ENCODE measurements around the gene XYLT1. TPM values are rescaled to one million over a fixed set of nuclear protein-coding genes. Genes with fewer than 3 reads are reported as not detected.
"Not testable (repeated sequence)": the region's sequence is repeated elsewhere in the genome, so short reads cannot be mapped to it uniquely, and the experiment has no call there.

XYLT1 gene
- total RNA-seq, 1 donor from 2014 or later: 1.8 TPM

DNA sequence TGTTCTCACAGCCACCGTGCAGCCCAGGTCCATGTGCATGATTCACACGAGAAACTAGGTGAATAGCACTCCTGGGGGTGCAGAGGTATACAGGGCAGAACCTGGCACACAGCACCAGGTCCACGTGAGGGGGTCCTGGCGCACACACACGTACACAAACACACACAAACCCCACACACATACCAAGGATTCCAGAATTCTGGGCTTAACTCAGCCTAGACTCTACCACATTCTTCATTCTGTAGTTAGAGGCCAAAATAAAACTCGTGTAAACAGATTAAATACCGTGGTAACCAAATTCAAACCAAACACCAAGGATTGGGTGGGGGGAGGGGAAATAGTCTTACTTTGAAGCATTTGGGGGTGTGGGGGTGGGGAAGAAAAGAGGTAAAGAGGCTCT lies 58.5 kb downstream of the XYLT1 start:
- intact Hi-C loops (cut with DNase I): no loop called here
- ATAC-seq: no peak
- DNase-seq (ENCODE audit: missing footprints): no peak

DNA sequence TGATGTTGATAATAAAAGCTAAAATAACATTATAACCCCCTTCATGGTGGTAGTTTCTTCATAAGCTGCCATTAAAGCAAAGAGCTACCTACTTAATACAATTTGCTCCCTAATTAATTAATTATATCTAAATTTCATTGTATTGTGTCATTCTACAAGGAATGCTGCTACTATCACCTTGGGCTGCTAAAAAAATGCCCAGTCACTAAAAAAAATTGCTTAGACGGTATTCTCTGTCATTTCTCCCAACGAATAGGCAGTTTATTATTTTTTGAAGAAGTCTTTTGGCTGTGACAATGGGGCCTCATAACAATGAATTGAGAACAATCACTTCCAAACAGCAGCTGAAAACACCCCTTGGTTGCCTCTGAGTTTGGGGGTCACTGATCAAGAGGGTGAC lies 59.5 kb downstream of the XYLT1 start:
- DNase-seq (ENCODE audit: missing footprints) (no peak), ATAC-seq (no peak)
- intact Hi-C loops (cut with DNase I): no loop called here

DNA sequence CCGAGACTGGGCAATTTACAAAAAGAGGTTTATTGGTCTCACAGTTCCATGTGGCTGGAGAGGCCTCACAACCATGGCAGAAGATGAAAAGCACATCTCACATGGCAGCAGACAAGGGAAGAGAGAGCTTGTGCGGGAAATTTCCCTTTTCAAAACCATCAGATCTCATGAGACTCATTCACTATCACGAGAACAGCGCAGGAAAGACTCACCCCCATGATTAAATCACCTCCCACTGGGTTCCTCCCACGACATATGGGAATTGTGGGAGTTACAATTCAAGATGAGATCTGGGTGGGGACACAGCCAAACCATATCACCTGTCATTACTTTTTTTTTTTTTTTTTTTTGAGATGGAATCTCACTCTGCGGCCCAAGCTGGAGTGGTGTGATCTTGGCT lies 60.4 kb downstream of the XYLT1 start:
- ATAC-seq; DNase-seq (ENCODE audit: missing footprints); intact Hi-C loops (cut with DNase I): not testable (repeated sequence)

DNA sequence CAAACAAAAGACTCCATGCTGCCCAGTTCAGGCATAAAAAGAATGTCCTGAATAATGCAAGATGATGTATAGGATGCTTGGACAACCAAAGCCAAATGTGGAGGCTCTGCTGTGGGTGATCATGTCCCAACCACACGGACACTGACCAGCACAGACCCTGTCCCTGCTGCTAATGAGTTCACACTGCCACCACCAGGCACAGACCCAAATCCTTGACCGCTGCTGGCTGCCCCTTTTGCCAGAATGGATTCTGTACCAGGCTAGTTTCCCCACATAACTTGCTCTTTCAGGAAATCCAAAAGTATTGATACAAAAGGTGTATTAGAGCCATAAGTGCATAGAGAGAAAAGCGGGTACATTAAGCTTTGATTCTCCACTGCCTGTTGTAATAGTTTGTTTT lies 60.9 kb downstream of the XYLT1 start:
- intact Hi-C loops (cut with DNase I): no loop called here
- ATAC-seq: no peak
- DNase-seq (ENCODE audit: missing footprints): no peak

DNA sequence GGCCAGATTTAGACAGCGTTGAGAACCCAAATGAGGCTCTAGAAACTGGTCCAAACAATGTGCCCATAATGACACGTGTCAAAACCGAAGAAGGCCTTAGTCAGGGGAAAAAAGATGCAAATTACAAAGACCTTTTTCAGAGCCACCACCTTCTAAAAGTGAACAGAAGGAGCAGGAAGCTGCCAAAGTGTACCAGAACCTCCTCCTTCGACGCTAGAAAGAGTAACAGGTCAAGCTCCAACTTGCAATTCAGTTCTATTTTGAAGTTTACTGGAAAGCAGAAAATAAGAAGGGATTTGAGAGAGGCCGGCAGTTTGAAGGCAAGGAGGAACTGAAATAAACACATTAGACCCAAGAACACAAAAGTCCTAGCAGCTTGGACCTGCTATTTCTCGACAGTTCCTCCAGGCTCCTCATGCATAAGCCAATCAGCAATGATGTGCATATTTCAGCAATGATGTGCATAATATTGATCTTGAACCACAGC lies 61.8 kb downstream of the XYLT1 start:
- intact Hi-C loops (cut with DNase I): no loop called here
- ATAC-seq: no peak
- no peak for DNase-seq (ENCODE audit: missing footprints)

DNA sequence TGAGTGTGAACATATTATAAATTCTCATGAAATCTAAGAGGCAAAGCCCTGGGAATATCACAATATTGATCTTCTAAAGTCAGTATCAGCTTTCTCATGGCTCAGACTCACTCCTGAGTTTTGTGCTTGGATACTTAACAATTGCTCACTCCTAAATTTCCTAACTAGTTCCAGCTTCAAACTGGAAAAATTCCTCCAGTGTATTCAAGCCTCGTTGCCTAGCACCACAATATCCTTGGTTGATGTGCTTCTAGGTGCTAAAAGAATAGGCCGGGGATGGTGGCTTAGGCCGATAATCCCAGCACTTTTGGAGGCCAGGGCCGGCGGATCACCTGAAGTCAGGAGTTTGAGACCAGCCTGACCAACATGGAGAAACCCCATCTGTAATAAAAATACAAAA lies 62.5 kb downstream of the XYLT1 start:
- ATAC-seq: no peak
- intact Hi-C loops (cut with DNase I): no loop called here

DNA sequence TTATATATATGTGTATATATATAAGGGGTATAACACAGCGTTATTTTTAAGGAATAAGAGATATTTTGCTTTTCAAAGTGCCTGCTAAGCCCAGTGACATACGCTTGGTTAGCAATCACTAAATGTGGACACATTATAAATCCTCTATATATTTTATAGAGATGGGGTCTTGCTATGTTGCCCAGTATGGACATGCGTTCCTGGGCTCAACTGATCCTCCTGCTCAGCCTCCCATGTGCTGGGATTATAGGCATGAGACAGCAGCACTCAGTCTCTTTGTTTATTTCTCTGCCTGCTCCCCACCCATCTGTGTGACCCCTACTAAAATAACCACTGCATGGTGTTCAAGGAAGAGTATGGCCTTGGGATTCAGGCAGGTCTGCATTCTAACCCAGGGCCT lies 63.4 kb downstream of the XYLT1 start:
- DNase-seq (ENCODE audit: missing footprints) (no peak), ATAC-seq (no peak)
- intact Hi-C loops (cut with DNase I): no loop called here

More for the DNA sequence above, 62.5 kb downstream of the XYLT1 start:
- DNase-seq (ENCODE audit: missing footprints): no peak

DNA sequence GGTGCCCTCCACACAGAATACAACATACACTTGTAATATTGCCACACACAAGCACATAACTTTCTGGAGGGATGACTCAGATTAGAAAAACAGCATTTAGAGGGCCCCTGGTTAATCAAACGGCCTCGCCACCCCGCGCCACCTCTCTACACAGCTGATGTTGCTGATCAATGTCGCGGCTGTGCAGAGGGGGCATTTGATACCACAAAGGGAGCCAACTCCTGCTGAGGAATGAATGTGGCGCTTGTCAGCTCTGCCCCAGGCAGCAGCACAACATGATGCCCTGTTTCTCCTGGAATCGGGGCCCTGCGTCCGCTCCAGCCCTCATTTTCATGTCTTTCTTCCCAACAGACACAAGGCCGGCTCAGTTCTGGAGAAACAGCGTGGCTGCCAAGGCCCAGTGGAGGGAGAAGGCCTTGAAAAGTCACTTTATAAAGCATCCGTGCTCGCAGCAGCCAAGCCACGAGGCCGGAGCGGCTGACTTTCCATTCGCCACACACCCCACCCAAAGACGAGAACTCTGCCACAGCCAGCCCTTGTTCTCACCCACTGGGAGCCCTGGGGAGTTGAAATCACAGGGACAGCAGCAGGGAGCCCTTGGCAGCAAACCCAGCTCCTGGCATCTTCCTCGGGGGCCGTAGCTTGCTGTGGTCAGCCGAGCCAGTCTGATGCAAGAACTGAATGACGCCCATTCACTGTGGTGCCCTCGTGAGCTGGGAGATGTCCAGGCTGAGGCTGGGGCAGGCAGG lies 65.6 kb downstream of the XYLT1 start:
- intact Hi-C loops (cut with DNase I): no loop called here
- DNase-seq (ENCODE audit: missing footprints): peak; percentile 87

DNA sequence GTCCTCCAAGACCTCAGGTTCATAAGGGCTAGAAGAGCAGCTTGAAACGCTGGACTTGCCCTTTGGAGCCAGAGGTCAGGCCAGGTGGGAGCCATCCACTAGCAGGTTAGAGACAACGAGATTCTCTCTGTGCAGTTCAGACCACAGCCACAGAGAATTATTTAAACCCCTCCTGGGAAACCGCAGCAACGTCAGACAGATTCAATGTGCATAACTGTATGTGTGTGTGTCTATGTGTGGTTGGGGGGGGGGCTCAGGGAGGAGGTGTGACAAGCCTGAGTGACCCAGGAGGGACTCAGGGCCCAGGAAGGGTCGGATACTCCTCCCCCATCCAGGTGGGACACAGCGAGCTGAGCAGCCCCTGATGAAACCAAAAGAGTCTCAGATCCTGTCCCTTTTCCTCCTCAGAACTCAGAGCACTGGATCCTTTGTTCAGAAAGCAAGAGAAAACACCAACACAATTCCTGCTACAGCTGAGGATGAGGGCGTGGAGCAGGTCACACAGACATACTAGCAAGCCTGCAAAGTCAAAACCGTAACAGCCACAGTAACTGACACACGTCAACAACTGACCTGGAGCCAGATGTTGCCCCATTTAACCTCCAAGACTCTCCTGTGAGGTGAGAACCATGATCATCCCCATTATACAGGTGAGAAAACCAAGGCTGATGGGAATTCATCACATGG lies 66.8 kb downstream of the XYLT1 start:
- ATAC-seq (no peak), DNase-seq (ENCODE audit: missing footprints) (no peak)
- intact Hi-C loops (cut with DNase I): no loop called here

More for the DNA sequence above, 65.6 kb downstream of the XYLT1 start:
- peak; percentile 67 for ATAC-seq

DNA sequence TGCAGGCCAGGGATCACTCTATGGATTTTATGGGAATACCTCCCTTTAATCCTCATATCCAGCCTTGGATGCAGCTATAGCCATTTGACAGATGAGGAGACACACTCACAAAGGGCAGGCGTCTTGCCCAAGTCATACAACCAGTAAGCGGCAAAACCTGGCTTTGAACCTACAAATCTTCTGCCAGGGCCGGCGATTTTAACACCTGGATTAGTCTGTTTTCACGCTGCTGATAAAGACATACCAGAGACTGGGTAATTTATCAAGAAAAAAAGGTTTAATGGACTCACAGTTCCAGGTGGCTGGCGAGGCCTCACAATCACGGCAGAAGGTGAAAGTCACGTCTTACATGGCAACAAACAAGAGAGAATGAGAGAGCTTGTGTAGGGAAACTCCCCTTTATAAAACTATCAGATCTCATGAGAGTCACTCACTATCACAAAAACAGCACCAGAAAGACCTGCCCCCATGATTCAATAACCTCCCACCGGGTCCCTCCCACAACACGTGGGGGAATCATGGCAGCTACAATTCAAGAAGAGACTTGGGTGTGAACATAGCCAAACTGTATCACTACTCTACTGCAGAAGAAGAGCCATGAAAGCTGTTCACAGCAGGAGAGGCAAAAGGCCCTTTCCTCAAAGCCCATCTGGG lies 67.5 kb downstream of the XYLT1 start:
- intact Hi-C loops (cut with DNase I): no loop called here
- no peak for DNase-seq (ENCODE audit: missing footprints)
- ATAC-seq: no peak

DNA sequence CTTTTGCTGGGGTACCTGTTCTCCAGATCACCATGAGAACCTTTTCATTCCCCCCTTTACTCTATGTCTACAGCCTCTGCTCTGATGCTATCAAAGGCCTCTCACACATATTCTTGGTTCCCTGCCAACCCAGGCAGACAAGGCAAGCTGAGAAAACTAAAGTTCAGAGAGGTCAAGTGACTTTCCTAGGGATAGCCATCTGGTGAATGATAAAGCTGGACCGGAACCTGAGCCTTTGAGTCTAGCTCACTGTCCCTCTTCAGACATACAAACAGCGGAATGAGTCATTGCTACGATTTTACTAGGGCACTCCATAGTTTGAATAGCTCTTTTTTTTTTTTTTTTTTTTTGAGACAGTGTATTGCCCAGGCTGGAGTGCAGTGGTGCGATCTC lies 73.3 kb downstream of the XYLT1 start:
- DNase-seq (ENCODE audit: missing footprints): no peak
- intact Hi-C loops (cut with DNase I): no loop called here
- peak; percentile 35 for ATAC-seq

DNA sequence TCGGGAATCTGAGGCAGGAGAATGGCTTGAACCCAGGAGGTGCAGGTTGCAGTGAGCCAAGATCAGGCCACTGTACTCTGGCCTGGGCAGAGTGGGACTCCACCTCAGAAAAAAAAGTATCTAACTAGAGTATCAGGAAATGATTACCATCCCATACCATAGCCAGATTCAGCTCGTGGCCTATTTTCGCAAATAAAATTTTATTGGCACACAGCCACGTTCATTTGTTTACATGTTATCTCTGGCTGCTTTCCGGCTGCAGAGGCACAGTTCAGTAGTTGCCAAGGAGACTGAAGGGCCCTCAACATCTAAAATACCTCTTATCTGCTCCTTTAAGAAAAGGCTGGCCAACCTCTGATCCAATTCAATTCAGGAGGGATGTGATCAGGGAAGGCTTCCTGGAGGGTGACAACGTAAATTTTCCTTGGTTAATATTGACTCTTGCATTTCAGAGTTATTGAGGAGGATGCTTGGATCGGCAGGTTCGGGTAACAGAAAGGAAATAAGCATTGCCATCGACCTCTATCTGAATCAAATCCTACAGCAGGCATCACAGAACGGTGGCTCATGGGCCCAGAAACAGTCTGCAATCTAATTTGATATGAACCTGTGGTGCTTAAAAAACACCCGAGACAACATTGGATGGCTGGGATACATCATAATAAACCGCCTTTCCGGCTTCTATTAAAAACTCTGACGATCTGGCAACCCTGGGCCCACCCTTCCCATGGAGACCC lies 73.8 kb downstream of the XYLT1 start:
- ATAC-seq (peak; percentile 47), DNase-seq (ENCODE audit: missing footprints) (no peak)
- intact Hi-C loops (cut with DNase I): no loop called here

DNA sequence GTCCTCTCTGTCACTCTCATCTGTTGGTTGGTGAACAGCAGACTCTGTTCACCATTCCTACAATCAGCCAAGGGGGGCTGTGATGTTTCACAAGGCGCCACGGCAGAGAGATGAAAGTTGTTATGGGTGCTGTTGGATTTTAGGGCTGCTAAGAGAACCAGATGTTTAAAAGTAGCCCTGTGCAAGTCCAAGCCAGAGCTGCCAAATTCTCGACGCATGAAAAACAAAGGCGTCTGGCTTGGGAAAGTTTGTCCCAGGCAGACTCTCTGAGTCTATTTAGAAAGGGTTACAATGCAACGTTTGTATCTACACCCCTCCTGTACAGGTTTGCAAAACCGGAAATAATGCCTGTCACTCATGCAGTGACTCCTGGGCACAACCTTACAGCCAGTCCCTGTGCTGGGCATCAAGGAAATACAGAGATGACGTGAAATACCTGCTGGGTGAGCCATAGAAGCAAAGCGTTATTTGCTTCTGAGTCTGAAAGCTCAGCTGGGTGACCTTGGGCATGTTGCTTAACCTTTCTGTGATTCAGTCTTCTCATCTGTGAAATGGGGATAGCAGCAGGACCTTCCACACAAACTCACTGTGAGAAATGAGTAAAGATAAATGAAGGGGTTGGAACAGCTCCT lies 74.8 kb downstream of the XYLT1 start:
- intact Hi-C loops (cut with DNase I): no loop called here
- DNase-seq (ENCODE audit: missing footprints): no peak
- peak; percentile 64 for ATAC-seq

DNA sequence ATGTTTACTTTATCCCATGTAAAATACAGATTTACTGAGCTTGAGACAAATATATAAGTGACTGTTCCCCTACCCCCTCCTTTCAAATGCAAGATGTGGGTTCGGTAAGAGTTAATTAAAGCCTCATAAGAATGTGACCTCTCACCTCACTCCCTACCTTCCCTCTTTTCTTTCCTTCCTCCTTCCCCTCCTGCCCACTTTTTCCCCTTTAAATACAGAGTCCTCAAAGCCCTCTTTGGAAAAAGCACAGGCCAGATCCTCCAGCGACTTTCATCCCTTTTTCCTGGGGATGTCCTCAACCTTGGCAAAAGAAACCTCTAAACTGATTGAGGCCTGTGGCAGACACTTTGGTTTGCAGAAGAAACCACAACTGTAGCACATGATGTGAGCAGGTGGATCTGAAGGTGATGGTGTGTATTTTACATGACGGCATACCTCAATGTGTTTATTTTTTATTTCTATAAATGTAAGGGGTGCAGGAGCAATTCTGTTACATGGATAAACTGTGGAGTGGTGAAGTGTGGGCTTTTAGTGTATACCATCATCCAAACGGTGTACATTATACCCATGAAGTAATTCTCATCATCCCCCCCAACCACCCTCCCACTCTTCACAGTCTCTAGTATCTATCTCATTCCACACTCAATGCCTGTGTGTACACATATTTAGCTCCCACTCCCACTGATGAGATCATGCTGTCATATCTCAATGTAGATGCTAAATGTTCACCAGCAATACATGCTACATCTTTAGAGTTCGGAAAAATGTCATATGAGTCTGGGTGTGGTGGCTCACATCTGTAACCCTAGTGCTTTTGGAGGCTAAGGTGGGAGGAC lies 77.7 kb downstream of the XYLT1 start:
- ATAC-seq (no peak), DNase-seq (ENCODE audit: missing footprints) (no peak)
- intact Hi-C loops (cut with DNase I): no loop called here

DNA sequence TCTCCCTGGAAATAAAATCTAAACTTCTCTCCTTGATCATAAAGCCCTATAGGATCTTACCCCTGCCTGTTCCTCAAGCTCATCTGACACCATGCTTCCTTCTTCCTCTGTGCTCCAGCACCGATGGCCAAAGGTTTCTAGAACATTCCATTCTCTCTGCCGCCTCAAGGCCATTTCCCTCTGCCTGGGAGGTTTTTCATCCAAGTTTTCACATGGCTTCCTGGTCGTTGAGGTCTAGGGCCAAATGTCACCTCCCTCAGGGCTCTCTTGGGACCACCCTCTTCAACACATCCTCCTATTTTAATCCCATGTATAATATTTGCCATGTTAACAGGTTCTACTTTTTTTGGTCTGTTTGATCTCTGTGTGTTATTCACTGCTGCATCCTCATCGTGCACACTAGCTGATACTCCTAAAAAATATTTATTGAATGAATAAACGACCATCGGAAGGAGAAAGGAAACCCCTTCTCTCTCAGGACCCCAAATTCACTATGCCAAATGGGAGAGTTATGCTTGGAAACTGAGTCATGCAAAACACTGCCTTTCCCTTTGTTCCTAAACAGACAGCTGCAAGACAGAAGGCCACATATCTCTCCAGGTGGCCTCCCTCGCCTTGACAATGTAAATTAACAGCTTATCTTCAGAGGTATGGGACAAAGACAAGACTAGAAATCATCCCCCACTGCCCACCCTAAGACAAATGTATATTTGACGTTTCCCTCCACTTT lies 78.5 kb downstream of the XYLT1 start:
- ATAC-seq: no peak
- intact Hi-C loops (cut with DNase I): no loop called here
- DNase-seq (ENCODE audit: missing footprints): no peak

DNA sequence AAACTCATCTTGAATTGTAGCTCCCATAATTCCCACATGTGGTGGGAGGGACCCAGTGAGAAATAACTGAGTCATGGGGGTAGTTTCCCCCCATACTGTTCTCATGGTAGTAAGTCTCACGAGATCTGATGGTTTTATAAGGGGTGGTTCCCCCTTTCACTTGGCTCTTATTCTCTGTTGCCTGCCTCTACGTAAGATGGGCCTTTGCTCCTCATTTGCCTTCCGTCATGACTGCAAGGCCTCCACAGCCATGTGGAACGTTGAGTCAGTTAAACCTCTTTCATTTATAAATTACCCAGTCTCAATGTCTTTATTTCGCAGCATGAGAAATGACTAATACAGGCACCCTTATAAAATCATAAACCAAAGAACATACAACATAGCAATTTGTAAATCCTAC lies 79.0 kb downstream of the XYLT1 start:
- no peak for ATAC-seq
- no peak for DNase-seq (ENCODE audit: missing footprints)
- intact Hi-C loops (cut with DNase I): no loop called here

DNA sequence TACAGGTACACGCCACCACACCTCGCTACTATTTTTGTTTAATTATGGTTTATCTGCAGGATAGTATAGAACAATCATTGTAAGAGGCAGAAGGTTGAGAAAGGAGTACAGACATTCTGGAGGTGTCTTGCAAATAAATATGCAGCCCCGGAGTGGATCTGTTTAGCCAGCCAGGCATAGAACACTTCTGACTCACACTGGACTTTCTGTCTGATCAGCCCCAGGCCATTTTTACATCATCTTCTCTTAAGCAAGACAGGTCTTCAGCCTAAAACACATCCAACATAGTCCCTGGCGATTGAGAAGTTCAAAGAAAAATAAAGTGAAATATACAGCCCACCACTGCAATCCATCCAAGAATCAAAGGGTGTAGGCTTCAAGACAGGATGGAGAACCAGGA lies 81.4 kb downstream of the XYLT1 start:
- DNase-seq (ENCODE audit: missing footprints) (no peak), ATAC-seq (no peak)
- intact Hi-C loops (cut with DNase I): no loop called here
